MM.1S (cell line): ENCODE results near the gene SSU72.
A peak's percentile ranks its signal among the peaks of the same experiment; 100 is the strongest.
"Not testable (repeated sequence)": the region's sequence is repeated elsewhere in the genome, so short reads cannot be mapped to it uniquely, and the experiment has no call there.

Source experiments
- DNase-seq: peaks from one replicate; pipeline ENCODE4 v3.0.0-alpha.2; 2015
- H2AFZ ChIP-seq: fragments of 300-600 bp; sonication (generic); 2 replicates; pipeline ENCODE4 v1.6.0; 2016; ENCODE audit warnings: antibody characterized with exemption, low read length
- H3F3A ChIP-seq: fragments of 300-600 bp; sonication (generic); 2 replicates; pipeline ENCODE4 v1.6.1; 2016; ENCODE audit warnings: mild to moderate bottlenecking, antibody characterized with exemption, low read length, moderate library complexity, mixed read lengths; ENCODE audit not compliant: insufficient read depth
- H3K27ac ChIP-seq: fragments of 300-600 bp; sonication (generic); 2 replicates; pipeline ENCODE4 v1.5.1; 2016; ENCODE audit warnings: mild to moderate bottlenecking, low read length
- H3K27me3 ChIP-seq: fragments of 300-600 bp; sonication (generic); replicated peaks from 2 replicates; pipeline ENCODE4 v1.6.0; 2016; ENCODE audit warnings: low read length; ENCODE audit not compliant: insufficient read depth
- H3K36me3 ChIP-seq: fragments of 300-600 bp; sonication (generic); replicated peaks from 2 replicates; pipeline ENCODE4 v1.6.1; 2016; ENCODE audit warnings: mild to moderate bottlenecking, low read length, mixed read lengths; ENCODE audit not compliant: insufficient read depth
- H3K4me1 ChIP-seq: fragments of 300-600 bp; sonication (generic); 2 replicates; pipeline ENCODE4 v1.6.1; 2016; ENCODE audit warnings: low read length, mixed read lengths
- H3K4me2 ChIP-seq: fragments of 300-600 bp; sonication (generic); 2 replicates; pipeline ENCODE4 v1.6.0; 2016; ENCODE audit warnings: low read depth, low read length
- H3K4me3 ChIP-seq: fragments of 300-600 bp; sonication (generic); 2 replicates; pipeline ENCODE4 v1.5.1; 2016; ENCODE audit warnings: low read length, mixed read lengths
- H3K79me2 ChIP-seq: fragments of 300-600 bp; sonication (generic); 2 replicates; pipeline ENCODE4 v1.6.1; 2016; ENCODE audit warnings: mixed run types, low read length, mixed read lengths
- H3K9ac ChIP-seq: fragments of 300-600 bp; sonication (generic); 2 replicates; pipeline ENCODE4 v1.6.1; 2016; ENCODE audit warnings: low read length, mixed read lengths
- H3K9me2 ChIP-seq: fragments of 300-600 bp; sonication (generic); replicated peaks from 2 replicates; pipeline ENCODE4 v1.6.1; 2016; ENCODE audit warnings: mild to moderate bottlenecking, low read length, mixed read lengths; ENCODE audit not compliant: insufficient read depth
- H3K9me3 ChIP-seq: fragments of 300-600 bp; sonication (generic); replicated peaks from 2 replicates; pipeline ENCODE4 v1.6.1; 2016; ENCODE audit warnings: mild to moderate bottlenecking, low read length, mixed read lengths; ENCODE audit not compliant: insufficient read depth
- H4K20me1 ChIP-seq: fragments of 300-600 bp; sonication (generic); 2 replicates; pipeline ENCODE4 v1.6.1; 2016; ENCODE audit warnings: mild to moderate bottlenecking, low read length, moderate library complexity, mixed read lengths; ENCODE audit not compliant: insufficient read depth
- CTCF ChIP-seq: fragments of 300-600 bp; sonication (generic); IDR thresholded peaks from 2 replicates; pipeline ENCODE4 v1.5.1; 2016; ENCODE audit warnings: antibody characterized with exemption, low read length, mixed read lengths

Gene SSU72

GRCh38 chr1:1504777-1505365 lies 69.8 kb downstream of the SSU72 start:
- Histone ChIP-seq H3K9ac (peak overlapping the region; percentile 34; the same call in 1 of the 2 replicates), H2AFZ (peak overlapping the region; percentile 92), H3K4me2 (peak overlapping the region; percentile 88), H3K27ac (peak overlapping the region; percentile 68; the same call in 1 of the 2 replicates), H3F3A (peaks cover 15% of the 10 kb centered on the region), H3K4me3 (peak overlapping the region; percentile 45)
- not testable (repeated sequence) for H3K79me2 ChIP-seq, H4K20me1 ChIP-seq, H3K27me3 ChIP-seq, H3K4me1 ChIP-seq, H3K9me2 ChIP-seq, H3K36me3 ChIP-seq, H3K9me3 ChIP-seq
- DNase-seq, result peak; percentile 76
- TF ChIP-seq CTCF, result peak; percentile 52

GRCh38 chr1:1495461-1495975 lies 79.1 kb downstream of the SSU72 start:
- H3K27me3 ChIP-seq, H3K9me2 ChIP-seq, H3K4me1 ChIP-seq, H4K20me1 ChIP-seq, H3F3A ChIP-seq, H3K9ac ChIP-seq, H3K27ac ChIP-seq, H3K79me2 ChIP-seq, H2AFZ ChIP-seq, H3K4me3 ChIP-seq, DNase-seq, H3K36me3 ChIP-seq, H3K9me3 ChIP-seq, H3K4me2 ChIP-seq: not testable (repeated sequence)

- H3K27me3 ChIP-seq, H3K9ac ChIP-seq, H3K27ac ChIP-seq, H4K20me1 ChIP-seq, H3K4me1 ChIP-seq, H3K9me3 ChIP-seq, H3F3A ChIP-seq, H3K79me2 ChIP-seq, DNase-seq, H2AFZ ChIP-seq, H3K9me2 ChIP-seq, H3K4me3 ChIP-seq, H3K36me3 ChIP-seq, H3K4me2 ChIP-seq: not testable (repeated sequence)
These were observed 80.4 kb downstream of the SSU72 start for GRCh38 chr1:1494311-1494710.
